GM21367 (cell line): Measurements from ENCODE around the gene COL8A1.

Experiments
- ATAC-seq: cut with Tn5 transposase; IDR thresholded peaks from one replicate; pipeline ENCODE4 v1.9.1; 2021; ENCODE audit not compliant: unreplicated experiment

COL8A1 gene

GRCh38 chr3:99668044-99668443, 29.6 kb downstream of the COL8A1 start:
- no peak for ATAC-seq

GRCh38 chr3:99669879-99670555, 31.6 kb downstream of the COL8A1 start:
- ATAC-seq = no peak

GRCh38 chr3:99670556-99670950, 32.2 kb downstream of the COL8A1 start:
- no peak for ATAC-seq

DNA sequence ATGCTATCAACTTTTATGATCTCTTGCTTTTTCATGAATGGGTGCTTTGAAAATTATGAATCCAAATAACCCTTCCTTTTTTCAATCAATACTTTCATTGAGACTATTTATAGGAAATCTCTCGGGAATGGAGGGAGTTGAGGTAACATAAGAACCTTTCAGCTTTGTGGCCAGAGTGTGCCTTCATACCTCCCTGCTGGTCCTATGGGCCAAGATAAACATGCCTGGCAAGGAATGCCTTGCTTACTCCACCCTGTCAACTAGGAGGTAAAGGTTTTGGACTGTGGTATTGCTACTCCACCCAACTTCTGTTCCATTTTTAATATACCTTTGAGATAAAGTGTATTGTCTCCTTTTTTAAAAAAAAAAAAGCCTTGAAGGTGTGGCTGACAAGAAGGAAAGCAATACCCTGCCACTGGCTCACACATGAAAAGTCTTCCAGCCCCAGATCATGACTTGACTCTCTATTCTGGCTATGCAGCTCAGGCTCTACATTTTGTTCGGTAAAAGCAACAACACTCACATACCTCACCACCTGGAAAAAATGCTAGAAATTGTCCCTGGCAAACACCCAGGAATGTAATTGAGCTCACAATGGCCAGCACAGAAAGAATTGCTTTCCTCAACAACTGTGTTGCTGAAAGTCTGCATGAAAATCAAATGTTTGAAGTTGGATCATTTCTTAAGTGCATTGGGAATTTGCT, 35.8 kb downstream of the COL8A1 start:
- ATAC-seq = no peak

DNA sequence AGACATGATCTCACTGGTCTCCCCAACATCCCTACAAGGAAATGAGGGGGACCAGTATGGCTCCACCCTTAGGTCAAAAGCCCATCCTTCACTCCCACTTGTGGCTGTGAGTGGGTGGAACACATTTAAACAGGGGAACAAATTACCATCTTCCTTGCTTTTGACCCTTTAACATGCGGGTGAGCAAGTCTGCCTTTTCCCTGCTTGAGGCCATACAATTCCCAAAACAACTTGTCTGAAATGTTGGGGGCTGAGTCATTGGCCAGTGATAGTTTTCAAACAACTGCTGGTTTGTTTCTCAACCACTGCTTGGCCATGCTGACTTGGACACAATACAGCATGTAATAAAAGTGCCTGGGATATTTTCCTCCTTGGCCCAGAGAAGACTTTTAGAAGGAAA, 39.6 kb downstream of the COL8A1 start:
- no peak for ATAC-seq

GRCh38 chr3:99678896-99679295, 40.5 kb downstream of the COL8A1 start:
- ATAC-seq = no peak

GRCh38 chr3:99681512-99681911, 43.1 kb downstream of the COL8A1 start:
- no peak for ATAC-seq

DNA sequence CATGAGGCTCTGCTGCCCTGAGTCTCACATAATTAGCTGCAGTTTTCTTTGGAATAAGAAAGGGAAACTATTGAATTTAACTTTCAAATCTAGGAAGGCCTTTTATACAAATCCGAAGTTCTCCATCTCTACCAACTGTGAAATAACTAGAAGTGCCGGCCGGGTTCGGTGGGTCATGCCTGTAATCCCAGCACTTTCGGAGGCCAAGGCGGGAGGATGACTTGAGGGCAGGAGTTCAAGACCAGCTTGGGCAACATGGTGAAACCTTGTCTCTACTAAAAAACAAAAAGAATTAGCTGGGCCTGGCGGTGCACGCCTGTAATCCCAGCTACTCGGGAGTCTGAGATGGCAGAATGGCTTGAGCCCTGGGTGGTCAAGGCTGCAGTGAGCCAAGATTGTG, 43.6 kb downstream of the COL8A1 start:
- no peak for ATAC-seq

DNA sequence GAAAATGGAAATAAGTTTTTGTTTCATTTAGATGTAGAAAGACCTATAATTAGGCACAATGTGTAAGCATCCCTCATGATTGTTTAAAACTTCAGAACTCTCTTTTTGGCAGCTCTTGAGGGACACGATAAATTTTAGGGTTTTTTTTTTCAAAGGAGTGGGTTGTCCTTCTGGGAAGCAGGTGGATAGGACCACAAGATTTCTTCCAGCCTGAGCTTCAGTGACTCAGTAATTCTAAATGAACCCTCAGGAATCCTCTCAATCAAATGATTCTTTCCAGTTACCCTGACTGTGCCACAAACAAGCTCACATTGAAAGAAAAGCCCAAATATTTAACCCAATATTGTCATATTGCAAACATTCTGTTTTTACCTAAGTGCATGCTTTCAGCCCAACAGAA, 45.1 kb downstream of the COL8A1 start:
- ATAC-seq = no peak

GRCh38 chr3:99683876-99684275, 45.5 kb downstream of the COL8A1 start:
- ATAC-seq = no peak

GRCh38 chr3:99684644-99685043, 46.2 kb downstream of the COL8A1 start:
- no peak for ATAC-seq

- ATAC-seq = peak; percentile 15
Observed at GRCh38 chr3:99686469-99686868, 48.1 kb downstream of the COL8A1 start.

DNA sequence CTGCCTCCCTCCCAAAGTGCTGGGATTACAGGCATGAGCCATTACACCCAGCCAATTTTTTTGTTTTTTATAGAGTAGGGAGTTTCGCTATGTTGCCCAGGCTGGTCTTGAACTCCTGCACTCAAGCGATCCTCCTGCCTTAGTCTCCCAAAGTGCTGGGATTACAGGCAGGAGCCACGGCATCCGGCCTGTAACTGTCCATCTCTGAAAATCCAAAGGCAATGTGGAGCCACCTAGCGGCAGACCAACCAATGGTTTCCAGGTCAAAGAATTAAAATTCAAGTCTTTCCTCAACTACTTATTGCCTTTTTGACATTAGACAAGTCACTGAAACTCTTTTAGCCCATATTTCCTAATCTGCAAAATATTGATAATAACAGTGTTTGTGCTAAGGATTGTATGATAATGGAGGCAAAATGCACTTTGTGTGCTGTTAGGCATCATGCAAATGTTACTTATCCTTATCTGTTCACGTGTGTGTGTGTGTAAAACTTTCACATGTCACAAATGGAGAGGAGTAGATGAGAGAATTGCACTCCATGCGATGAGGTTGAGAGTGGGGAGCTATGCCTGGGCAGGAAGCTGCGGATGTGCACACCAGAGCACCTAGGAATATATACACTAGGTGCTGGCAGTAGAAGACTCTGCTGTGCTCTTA, 48.7 kb downstream of the COL8A1 start:
- ATAC-seq = peak; percentile 66

DNA sequence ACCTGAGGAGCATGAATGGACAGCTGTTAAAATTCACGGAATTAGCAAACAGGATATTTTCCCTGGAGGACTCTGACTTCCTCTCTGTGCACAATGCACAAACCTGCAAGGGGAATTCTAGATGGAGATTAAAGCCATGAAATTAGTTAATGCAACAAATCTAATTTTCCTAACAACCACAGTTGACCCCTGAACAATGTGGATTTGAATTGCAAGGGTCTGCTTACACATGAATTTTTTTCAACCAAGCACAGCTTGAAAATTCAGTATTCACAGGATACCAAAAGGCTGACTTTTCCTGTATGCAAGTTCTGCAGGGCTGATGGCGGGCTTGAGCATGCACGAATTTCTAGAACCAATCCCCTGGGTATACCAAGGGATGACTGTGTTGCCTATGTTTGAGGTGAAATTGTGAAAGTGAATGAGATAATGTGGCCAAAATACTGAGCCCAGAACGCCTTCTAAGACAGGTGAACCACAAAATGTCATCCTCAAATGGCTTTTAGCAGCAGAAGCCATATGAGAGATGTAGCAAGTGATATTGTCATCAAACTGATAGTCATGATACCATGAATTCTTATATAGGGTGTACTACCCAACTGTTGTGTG, 52.5 kb downstream of the COL8A1 start:
- ATAC-seq = no peak

GRCh38 chr3:99693636-99694035, 55.2 kb downstream of the COL8A1 start:
- no peak for ATAC-seq

DNA sequence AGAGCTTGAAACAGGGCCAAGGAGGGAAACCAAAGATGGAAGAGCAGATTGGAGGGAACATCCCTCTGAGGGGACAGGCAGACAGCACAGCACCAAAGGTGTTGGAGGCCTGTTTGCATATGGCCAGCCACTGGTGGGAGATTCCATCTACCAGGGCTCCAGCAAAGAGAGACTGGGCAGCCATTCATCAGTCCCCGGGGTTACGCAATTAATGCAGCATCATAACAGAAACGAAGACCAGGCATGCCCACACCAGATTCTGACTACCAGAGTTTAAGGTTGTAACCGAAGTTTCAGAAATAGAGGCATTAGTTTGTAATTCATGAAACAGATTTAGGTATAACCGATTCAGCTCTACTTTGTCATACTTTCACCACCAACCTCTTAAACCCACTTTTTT, 58.1 kb downstream of the COL8A1 start:
- ATAC-seq = no peak

DNA sequence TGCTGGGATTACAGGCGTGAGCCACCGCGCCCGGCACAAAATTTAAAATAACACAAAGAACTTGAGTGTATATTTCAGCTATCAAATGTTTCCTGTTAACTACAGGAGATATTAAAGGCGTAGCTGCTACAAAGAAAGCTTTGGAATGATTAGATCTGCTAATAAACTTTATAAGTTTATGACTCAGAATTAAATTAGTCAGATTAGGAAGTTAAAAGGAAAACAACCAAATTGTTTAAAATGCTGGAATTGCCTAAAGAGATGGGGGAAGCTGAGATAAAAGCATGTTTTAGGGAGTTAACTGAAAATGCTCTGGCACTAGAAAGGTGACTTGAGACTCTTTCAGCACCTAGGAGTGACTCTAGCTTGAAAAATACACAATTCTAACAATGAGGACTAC, 58.9 kb downstream of the COL8A1 start:
- ATAC-seq = no peak

GRCh38 chr3:99698932-99699331, 60.5 kb downstream of the COL8A1 start:
- ATAC-seq = no peak

- no peak for ATAC-seq
Observed at GRCh38 chr3:99699841-99700240, 61.4 kb downstream of the COL8A1 start.

GRCh38 chr3:99700631-99701268, 62.4 kb downstream of the COL8A1 start:
- no peak for ATAC-seq
